Stimulated activated CD4-positive, alpha-beta T cell treated with anti-CD3 and anti-CD28 coated beads, Interleukin-4, amount 100 ng/mL, for 4 hours (primary cell): ENCODE results near the gene NRCAM.

Source experiments
- DNase-seq, 2 experiments: peaks; one replicate each; pipeline ENCODE4 v3.0.0-alpha.2; 2020

NRCAM gene

DNA sequence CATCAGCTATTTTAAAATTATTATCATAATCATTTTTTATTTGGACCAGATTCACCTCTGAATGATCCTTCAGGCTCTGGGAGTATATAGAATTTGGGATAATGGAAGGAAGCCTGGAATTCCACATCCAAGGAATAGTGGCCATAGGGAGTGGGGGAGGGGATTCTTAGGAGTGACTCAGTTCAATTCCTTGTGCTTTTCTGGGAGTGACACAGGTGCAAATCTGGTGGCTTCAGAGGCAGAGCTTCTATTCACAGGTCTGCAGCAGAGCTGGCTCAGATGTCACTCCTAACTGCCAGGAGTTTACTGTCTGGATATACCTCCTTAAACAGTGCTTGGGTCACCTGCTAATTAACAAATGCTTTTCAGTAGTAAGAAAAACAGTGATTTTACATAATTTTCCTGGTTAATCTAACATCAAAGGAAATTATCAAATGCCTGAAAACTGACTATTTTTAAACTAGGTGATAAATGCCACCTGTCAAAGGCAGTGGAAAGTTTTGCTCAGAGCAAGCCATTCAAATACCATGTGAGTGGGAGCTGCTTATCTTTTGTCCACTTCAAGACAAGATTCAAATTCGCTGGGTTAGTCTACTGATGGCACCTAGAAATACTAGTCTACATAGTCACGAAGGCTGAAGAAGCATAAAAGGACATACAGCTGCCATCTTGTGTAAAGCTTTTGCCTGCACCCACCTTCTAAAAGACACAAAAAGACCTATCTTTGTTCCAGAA lies 219.4 kb downstream of the NRCAM start:
- no peak for DNase-seq

DNA sequence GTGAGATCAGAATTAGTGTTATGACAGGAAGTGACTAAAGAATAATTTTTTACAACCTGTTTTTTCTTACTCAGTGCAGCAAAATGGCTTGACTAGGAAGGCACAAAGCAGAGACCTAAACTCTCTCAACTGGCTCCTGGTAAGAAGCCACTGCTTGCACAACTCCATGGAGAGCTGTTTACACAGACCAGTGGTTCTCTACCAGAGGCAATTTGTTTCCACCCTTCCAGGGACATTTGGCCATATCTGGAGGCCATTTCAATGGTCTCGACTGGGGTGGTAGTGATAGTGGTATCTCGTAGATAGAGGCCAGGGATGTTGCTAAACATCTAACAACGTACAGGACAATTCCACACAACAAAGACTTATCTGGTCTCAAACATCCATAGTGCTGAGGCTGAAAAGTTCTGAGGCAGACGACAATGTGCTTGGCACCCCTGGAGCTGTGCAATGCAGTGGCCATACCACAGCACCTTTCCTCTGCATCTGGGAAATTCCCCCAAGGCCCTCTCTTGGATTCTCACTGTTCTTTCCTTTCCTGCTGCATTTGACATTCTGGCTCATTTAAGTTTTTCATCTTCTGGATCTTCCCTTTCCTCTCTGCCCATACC lies 220.7 kb downstream of the NRCAM start:
- DNase-seq, result no peak

DNA sequence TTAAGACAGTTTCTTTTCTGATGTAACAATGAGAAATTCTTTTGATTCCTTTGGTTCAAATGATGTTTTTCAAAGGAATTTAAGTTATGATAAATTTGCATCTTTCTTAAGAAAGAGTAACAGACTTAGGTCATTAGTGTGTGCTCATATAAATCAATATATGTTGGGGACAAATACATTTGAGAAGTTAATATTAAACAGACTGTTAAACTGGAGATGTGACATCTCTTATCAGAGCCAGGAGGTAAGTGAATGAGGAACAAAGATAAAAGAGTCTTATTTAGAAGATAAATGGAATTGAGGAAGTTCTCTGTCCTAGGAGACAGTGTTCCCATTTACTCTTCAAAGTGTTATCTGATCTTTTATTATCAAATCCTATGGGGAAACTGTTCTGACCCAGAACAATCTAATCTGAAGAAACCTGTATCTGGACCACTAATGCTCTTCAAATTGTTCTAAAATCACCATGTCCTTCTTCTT lies 221.2 kb downstream of the NRCAM start:
- DNase-seq, result no peak

DNA sequence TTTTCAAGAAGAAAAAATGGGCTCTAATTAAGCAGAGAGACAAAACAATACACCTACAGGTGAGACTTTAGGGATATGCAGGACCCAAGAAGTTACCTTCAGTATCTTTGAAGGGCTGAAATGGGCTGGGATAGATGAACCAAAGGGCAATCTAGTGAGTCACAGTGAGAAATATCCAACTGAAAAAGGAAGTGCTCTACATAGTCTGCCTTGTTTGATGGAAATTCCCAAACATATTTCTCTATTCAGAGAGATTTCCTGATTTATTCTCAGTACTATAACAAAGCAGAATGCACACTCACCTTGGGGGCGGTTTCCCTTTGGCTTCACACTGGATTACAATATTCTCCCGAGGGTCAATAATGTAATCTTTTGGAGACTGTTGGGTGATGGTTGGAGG lies 222.0 kb downstream of the NRCAM start:
- no peak for DNase-seq

DNA sequence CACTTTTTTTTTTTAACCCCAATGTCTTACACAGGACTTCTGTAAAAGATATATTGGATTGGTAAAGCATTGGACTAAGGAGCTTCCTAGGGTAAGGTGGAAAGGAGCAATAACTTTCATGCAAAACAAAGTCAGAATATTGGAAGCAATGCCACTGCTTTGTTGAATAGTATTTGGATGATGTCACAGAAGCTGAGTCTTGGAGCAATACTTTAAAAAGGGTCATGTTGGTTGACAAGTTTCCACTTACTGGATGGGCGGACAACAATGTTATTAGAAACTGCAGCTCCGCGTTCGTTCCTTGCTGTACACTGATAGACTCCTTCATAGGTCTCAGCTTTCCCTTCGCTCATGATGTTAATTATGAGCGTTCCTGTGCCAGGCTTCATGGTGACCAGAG lies 224.2 kb downstream of the NRCAM start:
- no peak for DNase-seq

DNA sequence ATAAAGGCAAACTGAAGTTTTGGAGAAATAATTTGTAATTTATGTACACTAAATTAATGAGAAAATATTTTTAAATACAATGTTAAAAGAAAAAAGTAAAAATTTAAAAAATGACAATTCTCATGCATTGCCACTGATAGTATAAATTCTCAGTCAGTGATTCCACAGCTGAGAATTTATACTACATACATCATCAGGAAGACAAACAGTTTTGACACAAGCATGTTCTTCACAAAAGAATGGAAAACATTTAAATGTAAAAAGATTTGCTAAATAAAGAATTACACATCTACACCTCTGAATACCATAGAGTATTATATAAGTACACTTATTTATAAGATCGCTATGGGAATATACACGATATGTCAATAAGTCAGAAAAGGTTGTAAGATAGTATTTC lies 225.0 kb downstream of the NRCAM start:
- no peak for DNase-seq

DNA sequence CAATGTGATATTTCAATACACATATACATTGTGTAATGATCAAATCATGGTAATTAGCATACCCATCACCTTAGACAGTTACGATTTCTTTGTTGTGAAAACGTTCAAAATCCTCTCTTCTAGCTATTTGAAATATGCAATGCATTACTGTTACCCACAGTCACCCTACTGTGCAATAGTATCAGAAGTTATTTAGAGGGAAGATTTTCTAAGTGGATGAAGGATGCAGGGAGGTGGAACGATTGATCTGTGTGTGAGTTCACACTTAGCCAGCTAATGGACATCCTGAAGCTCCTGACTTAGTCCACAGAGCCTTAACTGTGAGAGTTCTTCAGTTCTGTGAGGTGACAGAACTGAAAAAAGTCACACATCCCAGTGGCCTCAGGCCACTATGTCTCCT lies 228.9 kb downstream of the NRCAM start:
- no peak for DNase-seq

DNA sequence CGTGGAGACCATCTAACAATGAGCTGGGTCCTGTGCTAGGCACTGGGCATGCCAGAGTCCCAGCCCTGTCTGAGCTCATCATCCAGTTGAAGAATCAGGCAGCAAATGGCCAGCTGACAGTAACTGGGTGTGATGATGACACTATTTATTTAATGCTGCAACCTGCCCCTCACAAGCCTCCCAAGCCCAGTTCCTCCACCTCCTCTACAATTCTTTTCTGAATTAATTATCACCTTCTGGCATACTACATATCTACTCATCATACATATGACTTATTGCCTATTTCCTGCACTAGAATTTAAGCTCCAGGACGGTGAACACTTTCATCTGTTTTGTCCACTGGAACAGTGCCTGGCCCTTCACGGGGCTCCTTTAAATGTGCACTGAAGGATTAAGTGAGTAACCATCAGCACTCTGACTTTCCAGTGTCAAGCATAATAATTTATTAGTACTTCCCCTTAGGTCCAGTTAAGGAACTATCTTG lies 229.4 kb downstream of the NRCAM start:
- DNase-seq, result no peak

DNA sequence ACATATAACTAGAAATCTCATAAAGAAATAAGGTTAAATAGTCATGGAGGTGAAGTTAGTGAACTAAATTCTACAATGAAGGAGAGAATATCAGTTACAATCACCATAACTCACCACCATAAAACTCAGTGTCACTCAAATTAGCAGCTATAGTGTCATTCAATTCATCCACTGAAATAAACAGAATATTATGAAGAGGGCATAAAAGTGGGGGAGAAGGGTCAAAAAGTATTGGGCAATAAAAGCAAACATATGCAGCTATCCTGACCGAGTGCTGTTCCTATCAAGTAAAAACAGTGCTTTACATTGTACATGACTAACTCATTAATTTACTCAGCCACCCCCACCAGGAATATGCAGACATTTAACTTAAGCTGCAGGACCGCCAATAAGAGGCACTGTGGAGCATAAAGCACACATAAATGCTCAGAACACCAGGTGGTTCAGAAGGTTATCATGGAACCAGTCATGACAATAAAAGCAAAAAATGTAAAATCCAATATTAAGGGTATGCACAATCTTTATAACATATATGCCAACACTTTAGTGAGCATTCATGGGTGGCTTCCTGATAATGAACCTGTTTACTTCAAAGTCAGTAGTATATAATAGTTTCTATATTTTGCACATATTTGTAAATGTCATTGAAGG lies 230.6 kb downstream of the NRCAM start:
- no peak for DNase-seq

DNA sequence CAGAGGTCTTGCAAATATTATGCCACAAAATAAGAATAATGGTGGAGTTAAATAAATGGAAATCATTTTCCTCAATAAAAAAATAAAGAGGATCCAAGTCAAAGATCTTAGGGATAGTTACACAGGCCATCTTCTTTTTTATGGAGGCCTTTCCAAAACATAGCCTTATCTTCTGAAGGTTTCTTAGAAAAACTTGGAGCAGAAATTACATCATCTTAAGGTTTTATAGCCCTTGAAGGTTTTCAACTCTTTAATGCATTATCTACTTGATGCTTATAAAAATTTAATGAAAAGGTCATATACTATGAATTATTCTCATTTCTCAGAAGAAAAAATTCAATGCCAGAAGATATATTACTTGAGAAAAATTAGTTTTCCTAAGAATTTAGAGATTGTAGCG lies 231.8 kb downstream of the NRCAM start:
- DNase-seq, result no peak

DNA sequence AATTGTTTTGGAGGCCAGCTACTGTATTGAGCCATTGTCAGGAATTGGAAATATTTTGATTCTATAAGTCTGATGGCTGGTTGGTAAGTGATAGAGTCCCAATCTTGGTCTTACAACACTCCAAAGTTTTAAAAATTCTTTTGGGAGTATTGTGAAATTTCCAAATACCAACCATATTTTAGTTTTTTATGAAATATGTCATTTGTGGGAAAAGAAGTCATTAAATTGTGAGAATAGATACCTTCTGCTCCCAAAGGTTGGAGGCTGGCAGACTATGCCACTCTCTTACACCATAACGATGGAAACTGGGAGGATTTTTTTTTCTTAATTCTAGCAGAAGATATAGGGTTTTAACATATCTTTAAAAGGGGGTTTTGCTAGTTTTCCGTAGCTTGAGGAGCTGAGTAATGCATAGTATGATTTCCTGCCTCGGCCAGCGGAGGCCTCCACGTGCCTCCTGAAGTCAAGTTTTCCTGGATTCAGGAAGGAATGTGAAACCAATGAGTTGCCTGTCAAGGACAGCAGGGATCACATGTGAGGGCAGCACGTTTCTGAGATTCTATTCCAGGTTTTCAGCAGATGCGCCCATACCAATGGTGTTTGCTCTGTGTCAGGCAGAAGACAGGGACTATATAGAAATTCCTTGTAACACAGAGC lies 233.9 kb downstream of the NRCAM start:
- DNase-seq, result no peak

DNA sequence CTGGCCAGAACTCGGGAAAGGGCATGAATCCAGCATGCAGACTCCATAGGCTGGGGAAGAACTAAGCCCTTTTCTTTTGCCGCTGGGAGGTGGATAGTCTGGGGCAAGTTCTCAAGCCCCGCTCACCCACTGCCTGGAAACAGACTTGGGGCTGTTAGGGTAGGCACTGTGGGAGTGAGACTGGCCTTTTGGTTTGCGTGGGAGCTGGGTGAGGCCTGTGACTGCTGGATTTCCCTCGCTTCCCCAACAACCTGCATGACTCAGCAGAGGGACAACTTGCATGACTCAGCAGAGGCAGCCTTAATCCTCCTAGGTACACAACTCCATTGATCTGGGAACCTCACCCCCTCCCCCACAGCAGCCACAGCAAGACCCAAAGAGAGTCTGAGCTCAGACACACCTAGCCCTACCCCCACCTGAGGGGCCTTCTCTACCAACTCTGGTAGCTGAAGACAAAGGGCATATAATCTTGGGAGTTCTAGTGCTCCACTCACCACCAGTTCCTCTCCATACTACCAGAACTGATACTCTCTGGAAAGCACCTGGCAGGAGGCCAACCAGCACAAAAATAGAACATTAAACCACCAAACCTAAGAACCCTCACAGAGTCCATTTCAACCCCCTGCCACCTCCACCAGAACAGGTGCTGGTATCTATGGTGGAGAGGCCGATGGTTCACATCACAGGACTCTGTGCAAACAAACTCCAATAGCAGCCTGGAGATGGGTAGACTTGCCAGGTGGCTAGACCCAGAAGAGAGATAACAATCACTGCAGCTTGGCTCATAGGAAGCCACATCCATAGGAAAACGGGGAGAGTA lies 244.6 kb downstream of the NRCAM start:
- DNase-seq, result no peak

DNA sequence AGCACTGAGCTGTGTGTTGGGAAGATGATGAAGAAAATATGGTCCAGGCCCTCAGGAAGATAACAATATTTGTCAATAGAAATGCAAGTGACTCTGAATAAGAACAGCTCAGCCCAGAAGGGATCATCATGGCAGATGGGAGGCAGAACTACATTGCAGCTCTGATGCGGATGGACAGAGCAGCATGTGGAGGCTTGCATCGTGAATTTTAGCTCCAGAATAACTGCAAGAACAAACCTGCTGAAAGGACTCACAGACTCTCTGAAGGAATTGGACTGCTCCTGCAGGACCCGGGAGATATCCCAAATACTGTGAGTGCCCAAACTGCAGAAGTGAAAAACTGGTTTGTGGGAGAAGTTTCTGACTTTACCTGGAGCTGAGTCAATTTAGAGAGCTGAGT lies 245.4 kb downstream of the NRCAM start:
- no peak for DNase-seq

DNA sequence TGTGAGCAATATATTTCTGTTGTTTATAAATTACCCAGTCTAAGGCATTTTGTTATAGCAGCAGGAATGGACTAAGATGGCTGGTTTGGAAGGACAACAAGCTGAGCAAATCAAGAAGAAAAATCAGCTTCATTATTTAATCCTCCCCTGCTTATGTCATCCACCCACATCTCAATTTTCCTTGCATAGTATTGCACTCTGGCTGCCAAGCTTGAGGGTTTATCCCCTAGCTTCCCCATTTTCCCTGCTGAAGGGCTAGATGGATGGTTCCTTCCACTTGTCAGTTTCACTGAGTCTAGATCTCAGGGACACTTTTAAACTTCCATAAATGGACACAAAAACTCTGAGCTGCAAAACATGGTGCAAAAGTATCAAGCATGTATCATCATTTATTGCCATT lies 250.9 kb downstream of the NRCAM start:
- no peak for DNase-seq

DNA sequence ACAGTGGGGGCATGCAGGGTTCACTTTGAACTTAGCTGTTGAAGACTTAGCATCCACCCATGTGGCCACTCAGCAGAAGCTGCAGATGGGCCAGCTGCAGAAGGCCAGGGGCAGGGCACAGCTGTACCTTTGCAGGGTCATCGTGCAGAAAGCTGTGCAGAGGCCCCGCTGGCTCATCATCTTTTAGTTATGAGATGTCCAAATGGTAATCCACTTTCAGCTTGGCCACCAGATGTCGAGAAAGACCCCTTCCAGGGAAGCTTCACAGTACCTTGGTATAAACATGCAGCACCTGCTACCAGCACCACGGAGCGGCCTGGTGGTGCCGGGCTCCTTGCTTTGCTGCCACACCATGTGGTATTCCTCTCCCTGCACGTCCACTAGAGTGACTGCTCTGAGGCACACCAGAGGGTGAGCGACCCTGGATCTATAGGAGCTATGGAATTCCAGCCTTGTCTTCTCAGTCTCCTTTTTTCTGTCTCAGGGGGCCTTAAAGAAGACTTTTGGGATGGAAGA lies 251.9 kb downstream of the NRCAM start:
- DNase-seq, result no peak

DNA sequence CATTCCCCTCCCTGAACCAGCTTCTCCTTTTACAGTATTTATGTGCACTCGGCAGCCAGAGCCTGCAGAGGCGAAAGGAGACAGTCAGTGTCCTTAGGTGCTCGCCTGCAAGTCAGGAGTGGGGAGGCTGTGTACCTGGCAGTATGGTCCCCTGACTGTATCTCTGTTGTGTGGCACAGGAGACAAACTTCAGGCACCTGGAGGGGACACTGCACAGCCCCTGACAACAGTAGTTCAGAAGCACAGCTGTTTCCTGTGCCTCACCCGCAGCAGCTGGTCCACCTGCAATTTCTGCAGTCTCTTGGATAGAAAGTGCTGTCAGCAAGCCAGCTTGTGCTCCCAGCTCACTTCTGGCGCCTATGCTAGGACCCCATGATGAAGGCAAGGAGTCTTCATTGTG lies 252.7 kb downstream of the NRCAM start:
- DNase-seq, result no peak

DNA sequence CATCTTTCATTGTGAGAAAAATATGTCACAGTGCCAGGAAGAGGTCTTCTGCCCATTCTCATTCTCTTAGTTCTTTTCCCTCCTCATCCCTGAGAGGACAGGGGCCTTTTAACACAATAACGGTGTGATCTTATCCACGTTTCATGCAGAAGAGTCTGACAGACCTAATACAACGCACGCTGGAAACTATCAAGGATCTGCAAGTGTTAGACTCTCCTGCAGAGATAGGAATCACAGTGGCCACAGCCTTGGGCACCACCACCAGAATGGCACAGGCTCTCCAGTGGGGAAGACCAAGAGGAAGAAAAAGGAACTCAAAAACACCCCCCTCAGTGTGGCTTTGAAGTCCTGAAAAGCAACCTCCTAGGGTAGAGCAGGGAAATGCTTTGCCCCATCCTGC lies 253.5 kb downstream of the NRCAM start:
- no peak for DNase-seq

DNA sequence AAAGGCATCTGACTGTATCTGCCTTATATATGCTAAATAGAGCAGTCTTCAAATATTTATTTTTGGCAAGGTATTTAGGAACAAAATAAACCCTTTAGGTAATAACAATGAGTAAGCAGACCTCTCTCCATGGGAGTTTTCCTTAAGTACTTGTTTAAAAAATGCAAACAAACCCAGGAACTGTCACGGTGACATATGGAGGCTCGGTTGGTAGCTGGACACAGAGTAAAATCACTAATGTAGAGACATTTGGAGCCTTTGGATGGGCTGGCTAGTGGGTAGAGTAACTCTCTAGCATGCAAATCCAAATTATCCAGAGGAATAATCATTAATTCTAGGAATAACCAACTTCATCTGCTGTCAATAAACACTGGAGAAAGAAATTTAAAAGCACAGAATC lies 254.5 kb downstream of the NRCAM start:
- no peak for DNase-seq

DNA sequence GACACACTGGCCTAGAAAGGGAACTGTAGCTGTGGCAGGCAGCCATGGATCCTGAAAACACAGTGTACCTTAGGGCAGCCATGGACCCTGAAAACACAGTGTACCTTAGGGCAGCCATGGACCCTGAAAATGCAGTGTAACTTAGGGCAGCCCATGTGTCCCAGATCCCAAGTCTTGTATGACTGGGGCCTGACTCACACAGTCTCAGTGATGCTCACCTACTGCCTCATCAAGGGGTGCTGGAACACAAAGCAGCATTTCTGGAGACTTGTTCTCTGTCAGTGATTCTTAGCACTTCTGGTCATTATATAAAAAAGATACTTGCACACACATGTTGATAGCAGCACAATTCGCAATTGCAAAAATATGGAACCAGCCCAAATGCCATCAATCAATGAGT lies 255.9 kb downstream of the NRCAM start:
- no peak for DNase-seq

DNA sequence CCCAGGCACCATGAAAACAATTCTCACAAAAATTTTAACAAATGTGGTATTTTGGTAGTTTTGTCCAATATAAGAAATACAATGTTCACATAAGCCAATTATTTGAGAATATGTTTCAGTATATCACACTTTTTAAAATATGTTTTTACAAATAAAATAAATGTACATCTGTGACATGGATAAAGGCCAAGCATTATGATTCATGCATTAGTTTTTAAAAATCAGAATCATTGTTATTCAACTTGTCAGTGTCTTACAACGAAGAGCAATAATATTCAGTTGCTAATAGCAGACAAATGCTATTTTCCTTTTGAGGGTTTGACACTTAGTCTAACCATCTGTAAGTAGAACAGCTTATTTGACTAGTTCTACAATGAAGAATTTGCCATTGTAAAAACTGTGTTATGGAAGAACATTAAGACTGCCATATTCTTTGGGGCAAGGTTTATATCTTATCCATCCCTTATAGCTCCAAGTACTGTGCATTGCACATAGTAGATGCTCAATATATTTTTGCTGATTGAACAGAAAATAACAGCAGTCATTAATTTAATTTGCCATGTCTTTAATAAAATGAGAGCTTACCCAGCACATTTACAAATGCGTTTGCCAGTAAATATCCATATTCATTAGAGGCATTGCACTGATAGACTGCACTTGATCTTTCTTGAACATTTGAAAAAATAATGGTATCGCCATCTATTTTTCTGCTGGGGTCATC lies 258.7 kb downstream of the NRCAM start:
- DNase-seq, result no peak

DNA sequence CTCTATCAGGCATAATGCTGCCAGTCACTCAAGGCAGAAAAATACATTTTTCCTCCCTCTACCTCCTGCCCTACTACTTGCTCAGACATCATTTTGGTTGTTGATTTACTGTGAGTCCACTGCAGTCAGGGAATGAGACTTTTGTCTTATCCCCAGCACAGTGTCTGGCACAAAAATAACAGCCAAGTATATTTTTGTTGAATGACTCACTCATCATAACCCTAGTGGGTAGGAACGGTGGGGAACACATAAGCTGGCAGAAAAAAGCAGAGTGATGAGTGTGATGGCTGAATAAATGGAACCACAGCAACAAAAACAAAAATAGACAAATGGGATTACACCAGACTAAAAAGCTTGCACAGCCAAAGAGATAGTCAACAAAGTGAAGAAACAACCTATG lies 260.2 kb downstream of the NRCAM start:
- DNase-seq, result no peak
